Activated naive CD8-positive, alpha-beta T cell treated with anti-CD3 and anti-CD28 coated beads, Interleukin-2, amount 10 ng/mL, durations not matched to agents 7 days and 5 days (primary cell): ENCODE data around the gene KY. TPM values are rescaled to one million over a fixed set of nuclear protein-coding genes. Genes with fewer than 3 reads are reported as not detected.
"Not testable (repeated sequence)": the region's sequence is repeated elsewhere in the genome, so short reads cannot be mapped to it uniquely, and the experiment has no call there.

Experiments used
- ATAC-seq: fragments of 150-1000 bp; cut with Tn5 transposase; one replicate; pipeline ENCODE4 v1.10.0; 2021; ENCODE audit warnings: low read depth, moderate library complexity
- POLR2A ChIA-PET: fragments of 350-600 bp; sonication (Branson Sonifier 250); formaldehyde crosslinking; loops from one replicate; lab custom pipeline; 2021; ENCODE audit warnings: antibody characterized with exemption; lab: Charles Lee
- DNase-seq: peaks from one replicate; pipeline ENCODE4 v3.0.0; 2021
- H3K27ac Mint-ChIP-seq: one replicate; pipeline ENCODE4 v1.8.0; 2022; ENCODE audit warnings: mild to moderate bottlenecking, mixed read lengths
- H3K27me3 Mint-ChIP-seq: one replicate; pipeline ENCODE4 v1.8.0; 2022; ENCODE audit warnings: mild to moderate bottlenecking, moderate library complexity, mixed read lengths
- H3K36me3 Mint-ChIP-seq: one replicate; pipeline ENCODE4 v1.8.0; 2021; ENCODE audit warnings: mild to moderate bottlenecking, mixed read lengths
- H3K4me1 Mint-ChIP-seq: one replicate; pipeline ENCODE4 v1.8.0; 2021; ENCODE audit warnings: mixed read lengths
- H3K4me3 Mint-ChIP-seq: one replicate; pipeline ENCODE4 v1.8.0; 2022; ENCODE audit warnings: mild to moderate bottlenecking, moderate library complexity, mixed read lengths
- H3K9me3 Mint-ChIP-seq: one replicate; pipeline ENCODE4 v1.8.0; 2021; ENCODE audit warnings: mixed read lengths
- total RNA-seq, 2 experiments: library from RNA; stranded (reverse); gene quantifications; one replicate each; pipeline ENCODE4 v1.2.3, GENCODE V29; 2021

Gene KY
- total RNA-seq, 2 experiments from 2014 or later, result not detected

GRCh38 chr3:134603480-134603879 is 47.3 kb downstream of the KY start:
- H3K27ac Mint-ChIP-seq, result no peak overlapping the region
- H3K36me3 Mint-ChIP-seq, result no peaks in the 10 kb centered on the region
- DNase-seq, result no peak
- H3K4me1 Mint-ChIP-seq, result peaks cover 7% of the 10 kb centered on the region
- H3K9me3 Mint-ChIP-seq, result no peaks in the 10 kb centered on the region
- POLR2A ChIA-PET, result no interaction called here
- H3K27me3 Mint-ChIP-seq, result peaks cover 3% of the 10 kb centered on the region
- no peak for ATAC-seq
- H3K4me3 Mint-ChIP-seq, result no peak overlapping the region

- ATAC-seq (no peak), DNase-seq (no peak)
- H3K4me3 Mint-ChIP-seq, result no peak overlapping the region
- H3K4me1 Mint-ChIP-seq, result peaks cover 9% of the 10 kb centered on the region
- peaks cover 3% of the 10 kb centered on the region for H3K27me3 Mint-ChIP-seq
- POLR2A ChIA-PET, result no interaction called here
- H3K9me3 Mint-ChIP-seq, result no peaks in the 10 kb centered on the region
- H3K27ac Mint-ChIP-seq, result no peak overlapping the region
- H3K36me3 Mint-ChIP-seq, result no peaks in the 10 kb centered on the region
These were observed 48.4 kb downstream of the KY start for GRCh38 chr3:134602440-134602814.

- Mint-ChIP-seq H3K27me3 (peaks cover 3% of the 10 kb centered on the region), H3K4me3 (no peak overlapping the region), H3K9me3 (no peaks in the 10 kb centered on the region), H3K4me1 (peaks cover 9% of the 10 kb centered on the region), H3K27ac (no peak overlapping the region), H3K36me3 (no peaks in the 10 kb centered on the region)
- POLR2A ChIA-PET, result no interaction called here
- no peak for DNase-seq
- no peak for ATAC-seq
These were observed 49.0 kb downstream of the KY start for GRCh38 chr3:134601539-134602439.

GRCh38 chr3:134600685-134601463 is 49.9 kb downstream of the KY start:
- Mint-ChIP-seq H3K9me3 (no peaks in the 10 kb centered on the region), H3K4me3 (peak overlapping the region; percentile 61), H3K36me3 (no peaks in the 10 kb centered on the region), H3K4me1 (peaks cover 9% of the 10 kb centered on the region), H3K27me3 (no peaks in the 10 kb centered on the region), H3K27ac (no peak overlapping the region)
- ATAC-seq (peak; percentile 78), DNase-seq (peak; percentile 82)
- POLR2A ChIA-PET, result no interaction called here

GRCh38 chr3:134600206-134600605 is 50.6 kb downstream of the KY start:
- no peak for DNase-seq
- Mint-ChIP-seq H3K27me3 (no peaks in the 10 kb centered on the region), H3K9me3 (no peaks in the 10 kb centered on the region), H3K4me1 (peaks cover 9% of the 10 kb centered on the region), H3K4me3 (no peak overlapping the region), H3K36me3 (no peaks in the 10 kb centered on the region), H3K27ac (no peak overlapping the region)
- no peak for ATAC-seq
- POLR2A ChIA-PET, result no interaction called here

GRCh38 chr3:134598763-134599545 is 51.9 kb downstream of the KY start:
- Mint-ChIP-seq H3K36me3 (no peaks in the 10 kb centered on the region), H3K27ac (no peak overlapping the region), H3K27me3 (no peaks in the 10 kb centered on the region), H3K4me3 (no peak overlapping the region), H3K4me1 (peaks cover 9% of the 10 kb centered on the region), H3K9me3 (no peaks in the 10 kb centered on the region)
- POLR2A ChIA-PET, result no interaction called here
- no peak for ATAC-seq
- no peak for DNase-seq

GRCh38 chr3:134597390-134597970 is 53.3 kb downstream of the KY start:
- Mint-ChIP-seq H3K27ac (no peak overlapping the region), H3K27me3 (peaks cover under 1% of the 10 kb centered on the region), H3K4me1 (peaks cover 9% of the 10 kb centered on the region), H3K9me3 (no peaks in the 10 kb centered on the region), H3K36me3 (no peaks in the 10 kb centered on the region), H3K4me3 (no peak overlapping the region)
- POLR2A ChIA-PET, result no interaction called here
- DNase-seq, result no peak
- ATAC-seq, result no peak

GRCh38 chr3:134594986-134595385 is 55.8 kb downstream of the KY start:
- H3K4me3 Mint-ChIP-seq, POLR2A ChIA-PET, H3K36me3 Mint-ChIP-seq, H3K27ac Mint-ChIP-seq, H3K4me1 Mint-ChIP-seq, H3K9me3 Mint-ChIP-seq, ATAC-seq, H3K27me3 Mint-ChIP-seq, DNase-seq: not testable (repeated sequence)

GRCh38 chr3:134594331-134594741 is 56.5 kb downstream of the KY start:
- H3K27me3 Mint-ChIP-seq, result peaks cover 7% of the 10 kb centered on the region
- ATAC-seq (no peak), DNase-seq (no peak)
- H3K27ac Mint-ChIP-seq, result no peak overlapping the region
- no peaks in the 10 kb centered on the region for H3K9me3 Mint-ChIP-seq
- H3K36me3 Mint-ChIP-seq, result no peaks in the 10 kb centered on the region
- POLR2A ChIA-PET, result no interaction called here
- peaks cover 3% of the 10 kb centered on the region for H3K4me1 Mint-ChIP-seq
- H3K4me3 Mint-ChIP-seq, result no peak overlapping the region

GRCh38 chr3:134592806-134593205 is 58.0 kb downstream of the KY start:
- H3K4me3 Mint-ChIP-seq, result no peak overlapping the region
- DNase-seq (no peak), ATAC-seq (no peak)
- H3K27ac Mint-ChIP-seq, result no peak overlapping the region
- H3K36me3 Mint-ChIP-seq, result no peaks in the 10 kb centered on the region
- no peaks in the 10 kb centered on the region for H3K9me3 Mint-ChIP-seq
- POLR2A ChIA-PET, result no interaction called here
- no peaks in the 10 kb centered on the region for H3K4me1 Mint-ChIP-seq
- H3K27me3 Mint-ChIP-seq, result peaks cover 9% of the 10 kb centered on the region

- Mint-ChIP-seq H3K4me1 (no peaks in the 10 kb centered on the region), H3K27me3 (peaks cover 9% of the 10 kb centered on the region), H3K27ac (no peak overlapping the region), H3K36me3 (no peaks in the 10 kb centered on the region), H3K4me3 (no peak overlapping the region), H3K9me3 (no peaks in the 10 kb centered on the region)
- no peak for DNase-seq
- POLR2A ChIA-PET, result no interaction called here
- ATAC-seq, result no peak
These were observed 60.1 kb downstream of the KY start for GRCh38 chr3:134590766-134591165.

GRCh38 chr3:134579141-134579665 is 71.6 kb downstream of the KY start:
- no peak for ATAC-seq

GRCh38 chr3:134576831-134577230 is 74.0 kb downstream of the KY start:
- peaks cover 2% of the 10 kb centered on the region for H3K4me1 Mint-ChIP-seq
- H3K9me3 Mint-ChIP-seq, result peaks cover 3% of the 10 kb centered on the region
- peaks cover 4% of the 10 kb centered on the region for H3K27me3 Mint-ChIP-seq
- peaks cover 5% of the 10 kb centered on the region for H3K36me3 Mint-ChIP-seq
- DNase-seq (no peak), ATAC-seq (no peak)
- H3K27ac Mint-ChIP-seq, result no peak overlapping the region
- no peak overlapping the region for H3K4me3 Mint-ChIP-seq
- POLR2A ChIA-PET, result no interaction called here

More at GRCh38 chr3:134579141-134579665, 71.6 kb downstream of the KY start:
- no peak for DNase-seq
- H3K36me3 Mint-ChIP-seq, result peaks cover 5% of the 10 kb centered on the region
- POLR2A ChIA-PET, result no interaction called here
- H3K27me3 Mint-ChIP-seq, result peaks cover 2% of the 10 kb centered on the region
- peaks cover 9% of the 10 kb centered on the region for H3K9me3 Mint-ChIP-seq
- peaks cover 2% of the 10 kb centered on the region for H3K4me1 Mint-ChIP-seq
- H3K4me3 Mint-ChIP-seq, result no peak overlapping the region
- no peak overlapping the region for H3K27ac Mint-ChIP-seq
